Astrocyte (in vitro differentiated cells and primary cell): Measurements from ENCODE around the gene LRPAP1.

Experiments used
- CTCF ChIP-seq: IDR thresholded peaks from 2 replicates; pipeline ENCODE4 v1.5.1; 2011; ENCODE audit warnings: low read depth, mild to moderate bottlenecking, inconsistent platforms, low read length, moderate library complexity; ENCODE audit not compliant: insufficient read depth
- EZH2 ChIP-seq: IDR thresholded peaks from 2 replicates; pipeline ENCODE4 v1.6.1; 2012; ENCODE audit warnings: mild to moderate bottlenecking, low read length, inconsistent platforms; ENCODE audit not compliant: insufficient read depth

GRCh38 chr4:3497523-3498389 is 34.5 kb downstream of the LRPAP1 start:
- TF ChIP-seq CTCF (no peak), EZH2 (no peak)
